Uterus (tissue), 4 donors: ENCODE measurements around the gene CEP83. TPM values are rescaled to one million over a fixed set of nuclear protein-coding genes. Genes with fewer than 3 reads are reported as not detected.

Experiments used
- DNase-seq, 2 donors: peaks; one replicate each; pipeline ENCODE4 v3.0.0-alpha.2; 2019 to 2020
- H3K27ac ChIP-seq, 2 donors: fragments of 200-600 bp; sonication (generic); 1 replicate in 1 of 2; 2 replicates in 1 of 2; pipeline ENCODE4 v1.5.1; 2016 to 2018
- H3K27me3 ChIP-seq, 2 donors: fragments of 200-600 bp; sonication (generic); one replicate each; pipeline ENCODE4 v1.5.1; 2018 to 2019; ENCODE audit warnings: control low read depth in 1 of 2
- H3K36me3 ChIP-seq, 2 donors: fragments of 200-600 bp; sonication (generic); one replicate each; pipeline ENCODE4 v1.5.1; 2019; ENCODE audit warnings: control low read depth in 1 of 2
- H3K4me1 ChIP-seq, 2 donors: fragments of 200-600 bp; sonication (generic); one replicate each; pipeline ENCODE4 v1.5.1; 2018 to 2019; ENCODE audit warnings: control low read depth in 1 of 2
- H3K4me3 ChIP-seq, 2 donors: fragments of 200-600 bp; sonication (generic); 1 replicate in 1 of 2; 2 replicates in 1 of 2; pipeline ENCODE4 v1.5.1; 2018 to 2019; ENCODE audit warnings: mild to moderate bottlenecking in 1 of 2
- H3K9me3 ChIP-seq, 2 donors: fragments of 200-600 bp; sonication (generic); one replicate each; pipeline ENCODE4 v1.5.1; 2019; ENCODE audit warnings: control low read depth in 1 of 2
- CTCF ChIP-seq, 4 experiments: fragments of 200-600 bp in 2 of 4; fragments of 450-650 bp in 2 of 4; sonication (generic) in 2 of 4; IDR thresholded peaks; one replicate each; pipeline ENCODE4 v1.5.1; 2016 to 2019; ENCODE audit warnings: antibody characterized with exemption in 4 of 4, mild to moderate bottlenecking in 2 of 4, moderate library complexity in 1 of 4
- POLR2A ChIP-seq, 2 donors: fragments of 450-650 bp; IDR thresholded peaks; one replicate each; pipeline ENCODE4 v1.6.1; 2016; ENCODE audit warnings: antibody characterized with exemption in 2 of 2, mild to moderate bottlenecking in 1 of 2, moderate library complexity in 1 of 2
- intact Hi-C: fragments of 100-400 bp; cut with DNase I; formaldehyde crosslinking; loops from one replicate; pipeline ENCODE4 v1.15.1; 2023; ENCODE audit warnings: low total_unique reads
- total RNA-seq, 4 donors: library from RNA; depleted of rRNA in 3 of 4; stranded (reverse); fragments of >200 nt in 3 of 4; gene quantifications; one replicate each; pipeline versions ENCODE4 v1.1.0 to v1.2.4, GENCODE V29; 2014 to 2023
- donor health status: DM: yes; HTN: yes; CAD: no.

CEP83 gene
- total RNA-seq, 4 donors from 2014 or later, result 14.7 to 40.7 (median 33.2) TPM

GRCh38 chr12:94503619-94504018, 44.0 kb upstream of the CEP83 start:
- Histone ChIP-seq H3K4me3 (no peak overlapping the region), H3K27ac (no peak overlapping the region), H3K36me3 (no peaks in the 10 kb centered on the region), H3K9me3 (no peaks in the 10 kb centered on the region), H3K4me1 (no peaks in the 10 kb centered on the region), H3K27me3 (no peaks in the 10 kb centered on the region)
- intact Hi-C loops, result no loop called here
- TF ChIP-seq POLR2A (IDR thresholded peaks at IDR 0.05) (no peak), CTCF (IDR thresholded peaks at IDR 0.05) (no peak)
- no peak for DNase-seq

- TF ChIP-seq CTCF (IDR thresholded peaks at IDR 0.05), result no peak
- no peak for TF ChIP-seq POLR2A (IDR thresholded peaks at IDR 0.05)
- no peak overlapping the region for H3K27ac ChIP-seq
- intact Hi-C loops, result no loop called here
Measured at GRCh38 chr12:94500831-94501567, 41.3 kb upstream of the CEP83 start.

GRCh38 chr12:94498698-94499097, 39.0 kb upstream of the CEP83 start:
- Histone ChIP-seq H3K4me1 (no peaks in the 10 kb centered on the region), H3K27ac (no peak overlapping the region), H3K36me3 (no peaks in the 10 kb centered on the region), H3K9me3 (no peaks in the 10 kb centered on the region), H3K27me3 (no peaks in the 10 kb centered on the region), H3K4me3 (no peak overlapping the region)
- intact Hi-C loops, result no loop called here
- no peak for DNase-seq
- TF ChIP-seq CTCF (IDR thresholded peaks at IDR 0.05), result no peak
- TF ChIP-seq POLR2A (IDR thresholded peaks at IDR 0.05), result no peak

More at GRCh38 chr12:94500831-94501567, 41.3 kb upstream of the CEP83 start:
- Histone ChIP-seq H3K9me3 (no peaks in the 10 kb centered on the region), H3K27me3 (no peaks in the 10 kb centered on the region), H3K36me3 (no peaks in the 10 kb centered on the region), H3K4me1 (no peaks in the 10 kb centered on the region), H3K4me3 (no peak overlapping the region)
- no peak for DNase-seq

GRCh38 chr12:94498073-94498472, 38.4 kb upstream of the CEP83 start:
- H3K27ac ChIP-seq, result no peak overlapping the region
- H3K9me3 ChIP-seq, result no peaks in the 10 kb centered on the region
- H3K27me3 ChIP-seq, result no peaks in the 10 kb centered on the region
- no peak for DNase-seq
- H3K4me3 ChIP-seq, result no peak overlapping the region
- no peak for TF ChIP-seq POLR2A (IDR thresholded peaks at IDR 0.05)
- TF ChIP-seq CTCF (IDR thresholded peaks at IDR 0.05), result no peak
- no peaks in the 10 kb centered on the region for H3K4me1 ChIP-seq
- intact Hi-C loops, result no loop called here
- H3K36me3 ChIP-seq, result no peaks in the 10 kb centered on the region

GRCh38 chr12:94495445-94496115, 35.9 kb upstream of the CEP83 start:
- Histone ChIP-seq H3K9me3 (no peaks in the 10 kb centered on the region), H3K27me3 (no peaks in the 10 kb centered on the region), H3K27ac (no peak overlapping the region), H3K4me1 (no peaks in the 10 kb centered on the region), H3K4me3 (no peak overlapping the region), H3K36me3 (no peaks in the 10 kb centered on the region)
- TF ChIP-seq POLR2A (IDR thresholded peaks at IDR 0.05) (no peak), CTCF (IDR thresholded peaks at IDR 0.05) (no peak)
- intact Hi-C loops, result no loop called here
- no peak for DNase-seq
